OCI-LY7 (cell line): Measurements from ENCODE around the gene HADHB. TPM values are rescaled to one million over a fixed set of nuclear protein-coding genes. Genes with fewer than 3 reads are reported as not detected.

ENCODE experiments used
- BruUV-seq: library from RNA; stranded (reverse); fragments of 400-500 nt; replicated peaks from 2 replicates; lab custom pipeline; 2021; lab: Mats Ljungman, UMichigan
- CTCF ChIA-PET: fragments of 300-600 bp; sonication (Branson Sonifier 250); formaldehyde crosslinking; loops from one replicate; lab custom pipeline; 2022; ENCODE audit warnings: antibody characterized with exemption; ENCODE audit not compliant: unreplicated experiment; lab: Charles Lee
- POLR2A ChIA-PET: fragments of 300-600 bp; sonication (Branson Sonifier 250); formaldehyde crosslinking; loops from one replicate; lab custom pipeline; 2022; ENCODE audit warnings: antibody characterized with exemption; lab: Charles Lee
- DNase-seq: peaks from one replicate; pipeline ENCODE4 v3.0.0-alpha.2; 2015; ENCODE audit warnings: low spot score
- H2AFZ ChIP-seq: fragments of 200-600 bp; sonication (generic), shearing (Covaris generic); 2 replicates; pipeline ENCODE4 v1.6.1; 2014; ENCODE audit warnings: mild to moderate bottlenecking, antibody characterized with exemption, low read length, moderate library complexity
- H3K27ac ChIP-seq: fragments of 200-600 bp; sonication (generic); 2 replicates; pipeline ENCODE4 v1.5.1; 2014; ENCODE audit warnings: mixed run types, low read depth, mild to moderate bottlenecking, moderate library complexity, low read length, inconsistent platforms; ENCODE audit not compliant: poor library complexity, severe bottlenecking
- H3K36me3 ChIP-seq: fragments of 200-600 bp; sonication (generic); 2 replicates; pipeline ENCODE4 v1.6.1; 2014; ENCODE audit warnings: mild to moderate bottlenecking, antibody characterized with exemption, low read length, moderate library complexity, mixed read lengths; ENCODE audit not compliant: insufficient read depth
- H3K4me1 ChIP-seq: fragments of 200-600 bp; sonication (generic); 2 replicates; pipeline ENCODE4 v1.5.1; 2014; ENCODE audit warnings: mild to moderate bottlenecking, low read length; ENCODE audit not compliant: insufficient read depth, poor library complexity, severe bottlenecking
- H3K4me2 ChIP-seq: fragments of 200-600 bp; sonication (generic); 2 replicates; pipeline ENCODE4 v1.6.1; 2014; ENCODE audit warnings: mild to moderate bottlenecking, low read length
- H3K4me3 ChIP-seq: fragments of 200-600 bp; sonication (generic); 2 replicates; pipeline ENCODE4 v1.5.1; 2014; ENCODE audit warnings: mild to moderate bottlenecking, low read depth, low read length; ENCODE audit not compliant: poor library complexity, severe bottlenecking
- H3K79me2 ChIP-seq: fragments of 200-600 bp; sonication (generic); 2 replicates; pipeline ENCODE4 v1.6.1; 2016; ENCODE audit warnings: low read depth, mild to moderate bottlenecking, low read length, moderate library complexity, mixed read lengths; ENCODE audit not compliant: insufficient read depth
- H3K9me2 ChIP-seq: fragments of 200-600 bp; sonication (generic); 2 replicates; pipeline ENCODE4 v1.6.1; 2016; ENCODE audit warnings: mild to moderate bottlenecking, low read length, mixed read lengths; ENCODE audit not compliant: insufficient read depth
- H3K9me3 ChIP-seq: fragments of 200-600 bp; sonication (generic); 2 replicates; pipeline ENCODE4 v1.6.1; 2014; ENCODE audit warnings: mild to moderate bottlenecking, mixed run types, low read length, mixed read lengths
- H4K20me1 ChIP-seq: fragments of 200-600 bp; sonication (generic); 2 replicates; pipeline ENCODE4 v1.6.1; 2014; ENCODE audit warnings: mild to moderate bottlenecking, antibody characterized with exemption, low read length, moderate library complexity, mixed read lengths; ENCODE audit not compliant: insufficient read depth
- EZH2phosphoT487 ChIP-seq: fragments of 200-600 bp; sonication (generic); IDR thresholded peaks from 2 replicates; pipeline ENCODE4 v1.6.1; 2018; ENCODE audit warnings: low read depth, borderline replicate concordance, mild to moderate bottlenecking, mixed run types, antibody characterized with exemption, low read length, moderate library complexity, mixed read lengths
- intact Hi-C: fragments of 100-400 bp; cut with micrococcal nuclease; formaldehyde crosslinking; loops from one replicate; pipeline ENCODE4 v1.10.0; 2022; ENCODE audit not compliant: unreplicated experiment
- total RNA-seq, 2 experiments: library from RNA; depleted of rRNA in 1 of 2; stranded (reverse); fragments of >200 nt in 1 of 2; shearing (Covaris generic) in 1 of 2; gene quantifications; 2 replicates each; pipeline ENCODE4 v1.2.3, GENCODE V29; 2014 to 2022
- TF ChIP-seq, protein P1 (sequence below): fragments of 200-600 bp; sonication (generic); conservative IDR thresholded peaks from 2 replicates; pipeline ENCODE4 v1.5.1; 2014; ENCODE audit warnings: mild to moderate bottlenecking, antibody characterized with exemption, low read length, moderate library complexity, mixed read lengths

HADHB gene
- total RNA-seq, 2 experiments from 2014 or later, result 35.5 to 55.7 TPM

- H3K27ac ChIP-seq, result no peak overlapping the region
- POLR2A ChIA-PET, result no interaction called here
- no peak overlapping the region for H3K4me2 ChIP-seq
- intact Hi-C loops, result no loop called here
- peaks cover 8% of the 10 kb centered on the region for H3K4me1 ChIP-seq
- no peaks in the 10 kb centered on the region for H4K20me1 ChIP-seq
- no peak for TF ChIP-seq EZH2phosphoT487
- TF ChIP-seq, protein P1, sequence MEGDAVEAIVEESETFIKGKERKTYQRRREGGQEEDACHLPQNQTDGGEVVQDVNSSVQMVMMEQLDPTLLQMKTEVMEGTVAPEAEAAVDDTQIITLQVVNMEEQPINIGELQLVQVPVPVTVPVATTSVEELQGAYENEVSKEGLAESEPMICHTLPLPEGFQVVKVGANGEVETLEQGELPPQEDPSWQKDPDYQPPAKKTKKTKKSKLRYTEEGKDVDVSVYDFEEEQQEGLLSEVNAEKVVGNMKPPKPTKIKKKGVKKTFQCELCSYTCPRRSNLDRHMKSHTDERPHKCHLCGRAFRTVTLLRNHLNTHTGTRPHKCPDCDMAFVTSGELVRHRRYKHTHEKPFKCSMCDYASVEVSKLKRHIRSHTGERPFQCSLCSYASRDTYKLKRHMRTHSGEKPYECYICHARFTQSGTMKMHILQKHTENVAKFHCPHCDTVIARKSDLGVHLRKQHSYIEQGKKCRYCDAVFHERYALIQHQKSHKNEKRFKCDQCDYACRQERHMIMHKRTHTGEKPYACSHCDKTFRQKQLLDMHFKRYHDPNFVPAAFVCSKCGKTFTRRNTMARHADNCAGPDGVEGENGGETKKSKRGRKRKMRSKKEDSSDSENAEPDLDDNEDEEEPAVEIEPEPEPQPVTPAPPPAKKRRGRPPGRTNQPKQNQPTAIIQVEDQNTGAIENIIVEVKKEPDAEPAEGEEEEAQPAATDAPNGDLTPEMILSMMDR, result no peak
- H3K4me3 ChIP-seq, result no peak overlapping the region
- no TSS peak for BruUV-seq
- H3K36me3 ChIP-seq, result no peaks in the 10 kb centered on the region
- no peak for DNase-seq
- no peaks in the 10 kb centered on the region for H3K9me3 ChIP-seq
- no peaks in the 10 kb centered on the region for H3K79me2 ChIP-seq
- no peaks in the 10 kb centered on the region for H3K9me2 ChIP-seq
- CTCF ChIA-PET, result no interaction called here
- H2AFZ ChIP-seq, result no peak overlapping the region
These were observed 52.3 kb downstream of the HADHB start for GRCh38 chr2:26297061-26297460.

- H3K9me2 ChIP-seq, result no peaks in the 10 kb centered on the region
- H2AFZ ChIP-seq, result no peak overlapping the region
- H3K79me2 ChIP-seq, result no peaks in the 10 kb centered on the region
- H3K9me3 ChIP-seq, result no peaks in the 10 kb centered on the region
- H3K4me2 ChIP-seq, result no peak overlapping the region
- DNase-seq, result no peak
- intact Hi-C loops, result no loop called here
- H3K36me3 ChIP-seq, result no peaks in the 10 kb centered on the region
- BruUV-seq, result no TSS peak
- no peak overlapping the region for H3K4me3 ChIP-seq
- POLR2A ChIA-PET, result interaction anchor here (0.6 to 1.2 kb wide), 3 partner anchors 8 to 472 kb away, joined by 3 to 4 read pairs (median 3); no protein-coding TSS in a partner anchor
- CTCF ChIA-PET, result no interaction called here
- no peak for TF ChIP-seq EZH2phosphoT487
- TF ChIP-seq, protein P1, result no peak
- H3K27ac ChIP-seq, result no peak overlapping the region
- peaks cover 8% of the 10 kb centered on the region for H3K4me1 ChIP-seq
- no peaks in the 10 kb centered on the region for H4K20me1 ChIP-seq
These were observed 53.5 kb downstream of the HADHB start for GRCh38 chr2:26298286-26298637.

GRCh38 chr2:26298638-26299393 is 54.1 kb downstream of the HADHB start:
- BruUV-seq, result no TSS peak
- peak overlapping the region; percentile 75; the same call in 1 of the 2 replicates for H2AFZ ChIP-seq
- CTCF ChIA-PET, result no interaction called here

More at GRCh38 chr2:26298638-26299393, 54.1 kb downstream of the HADHB start:
- Histone ChIP-seq H3K9me3 (no peaks in the 10 kb centered on the region), H3K4me3 (peak overlapping the region; percentile 23), H3K36me3 (no peaks in the 10 kb centered on the region), H3K4me2 (peak overlapping the region; percentile 64; the same call in 1 of the 2 replicates), H4K20me1 (no peaks in the 10 kb centered on the region), H3K9me2 (no peaks in the 10 kb centered on the region), H3K4me1 (peaks cover 8% of the 10 kb centered on the region), H3K27ac (no peak overlapping the region), H3K79me2 (no peaks in the 10 kb centered on the region)
- POLR2A ChIA-PET, result interaction anchor here (1.2 kb wide), 1 partner anchor 56 kb away, joined by 3 read pairs; no protein-coding TSS in a partner anchor
- no peak for DNase-seq
- intact Hi-C loops, result no loop called here
- TF ChIP-seq, protein P1, result no peak
- TF ChIP-seq EZH2phosphoT487, result no peak
